HEK293T (cell line): ENCODE data around the gene RPL7L1.

Experiments used
- ARNT ChIP-seq: fragments of 450-650 bp; IDR thresholded peaks from 2 replicates; pipeline ENCODE4 v1.6.1; 2017; ENCODE audit warnings: mild to moderate bottlenecking
- BHLHE40 ChIP-seq: fragments of 450-650 bp; IDR thresholded peaks from 2 replicates; pipeline ENCODE4 v1.6.1; 2016; ENCODE audit warnings: mild to moderate bottlenecking, moderate library complexity, borderline replicate concordance
- ELF4 ChIP-seq: fragments of 450-650 bp; IDR thresholded peaks from 2 replicates; pipeline ENCODE4 v1.6.1; 2017; ENCODE audit warnings: antibody characterized with exemption
- FOXK2 ChIP-seq: fragments of 450-650 bp; IDR thresholded peaks from 2 replicates; pipeline ENCODE4 v1.6.1; 2016; ENCODE audit warnings: mild to moderate bottlenecking
- FOXM1 ChIP-seq: fragments of 450-650 bp; IDR thresholded peaks from 2 replicates; pipeline ENCODE4 v1.6.1; 2017; ENCODE audit warnings: mild to moderate bottlenecking, borderline replicate concordance
- HDGF ChIP-seq: fragments of 450-650 bp; IDR thresholded peaks from 2 replicates; pipeline ENCODE4 v1.6.1; 2017; ENCODE audit warnings: antibody characterized with exemption, borderline replicate concordance
- LEF1 ChIP-seq: fragments of 450-650 bp; IDR thresholded peaks from 2 replicates; pipeline ENCODE4 v1.6.1; 2017; ENCODE audit warnings: mild to moderate bottlenecking, borderline replicate concordance
- NFRKB ChIP-seq: fragments of 450-650 bp; IDR thresholded peaks from 2 replicates; pipeline ENCODE4 v1.6.1; 2016; ENCODE audit warnings: mild to moderate bottlenecking, moderate library complexity
- SP1 ChIP-seq: fragments of 450-650 bp; IDR thresholded peaks from 2 replicates; pipeline ENCODE4 v1.6.1; 2017
- SUZ12 ChIP-seq: fragments of 450-650 bp; IDR thresholded peaks from 2 replicates; pipeline ENCODE4 v1.6.1; 2016; ENCODE audit warnings: mild to moderate bottlenecking
- TARDBP ChIP-seq: fragments of 450-650 bp; IDR thresholded peaks from 2 replicates; pipeline ENCODE4 v1.6.1; 2016
- ZNF384 ChIP-seq: fragments of 450-650 bp; IDR thresholded peaks from 2 replicates; pipeline ENCODE4 v1.6.1; 2016

- no peak for TF ChIP-seq FOXM1
- no peak for TF ChIP-seq BHLHE40
- TF ChIP-seq FOXK2: no peak
- no peak for TF ChIP-seq TARDBP
- TF ChIP-seq ELF4: no peak
- no peak for TF ChIP-seq LEF1
- no peak for TF ChIP-seq ARNT
- TF ChIP-seq SUZ12: no peak
- no peak for TF ChIP-seq NFRKB
- no peak for TF ChIP-seq HDGF
- no peak for TF ChIP-seq SP1
- TF ChIP-seq ZNF384: no peak
Observed at GRCh38 chr6:42904467-42904866, 25.1 kb downstream of the RPL7L1 start.
